Mesenchymal stem cell (in vitro differentiated cells and primary cell): ENCODE measurements around the gene COX8A.

Experiments used
- DNase-seq: peaks from one replicate; pipeline ENCODE4 v3.0.0-alpha.2; 2013
- H2AFZ ChIP-seq: one replicate; pipeline ENCODE4 v1.6.1; 2013; ENCODE audit warnings: low read depth, mild to moderate bottlenecking, control low read depth, inconsistent platforms, low read length, moderate library complexity
- H2AK5ac ChIP-seq: 2 replicates; pipeline ENCODE4 v1.6.1; 2013; ENCODE audit warnings: low read length, moderate library complexity, mild to moderate bottlenecking, inconsistent platforms; ENCODE audit not compliant: severe bottlenecking
- H2BK120ac ChIP-seq: one replicate; pipeline ENCODE4 v1.6.1; 2013; ENCODE audit warnings: low read depth, mild to moderate bottlenecking, inconsistent platforms, low read length, moderate library complexity
- H2BK12ac ChIP-seq, 2 experiments: one replicate each; pipeline ENCODE4 v1.6.1; 2013; ENCODE audit warnings: inconsistent platforms in 2 of 2, low read length in 2 of 2, mild to moderate bottlenecking in 2 of 2, moderate library complexity in 2 of 2, control low read depth in 1 of 2
- H2BK15ac ChIP-seq: one replicate; pipeline ENCODE4 v1.6.1; 2013; ENCODE audit warnings: mild to moderate bottlenecking, low read depth, inconsistent platforms; ENCODE audit not compliant: poor library complexity, severe bottlenecking
- H2BK5ac ChIP-seq: 2 replicates; pipeline ENCODE4 v1.6.1; 2013; ENCODE audit warnings: low read depth, mild to moderate bottlenecking, low read length, control low read depth, inconsistent platforms; ENCODE audit not compliant: poor library complexity, severe bottlenecking
- H3K14ac ChIP-seq, 2 experiments: one replicate each; pipeline ENCODE4 v1.6.1; 2013; ENCODE audit warnings: inconsistent platforms in 2 of 2, low read length in 2 of 2, control low read depth in 1 of 2, mild to moderate bottlenecking in 1 of 2, moderate library complexity in 1 of 2
- H3K18ac ChIP-seq, 2 experiments: one replicate each; pipeline ENCODE4 v1.6.1; 2013; ENCODE audit warnings: inconsistent platforms in 2 of 2, low read length in 2 of 2, control low read depth in 1 of 2, low read depth in 1 of 2, mild to moderate bottlenecking in 1 of 2
- H3K23ac ChIP-seq, 2 experiments: one replicate each; pipeline ENCODE4 v1.6.1; 2013; ENCODE audit warnings: inconsistent platforms in 2 of 2, low read length in 2 of 2, mild to moderate bottlenecking in 2 of 2, moderate library complexity in 2 of 2, control low read depth in 1 of 2
- H3K27ac ChIP-seq: 2 replicates; pipeline ENCODE4 v1.5.1; 2013; ENCODE audit warnings: mild to moderate bottlenecking, moderate library complexity, low read length, control low read depth, inconsistent platforms; ENCODE audit not compliant: poor library complexity, severe bottlenecking
- H3K27me3 ChIP-seq, 2 experiments: 2 replicates each; pipeline versions ENCODE4 v1.6.1 to v1.7.0; 2013; ENCODE audit warnings: low read length in 2 of 2, mild to moderate bottlenecking in 2 of 2, moderate library complexity in 2 of 2, control low read depth in 1 of 2, inconsistent platforms in 1 of 2; ENCODE audit not compliant: control insufficient read depth in 1 of 2, insufficient read depth in 1 of 2
- H3K36me3 ChIP-seq, 2 experiments: 2 replicates each; pipeline versions ENCODE4 v1.6.1 to v1.7.0; 2013; ENCODE audit warnings: low read length in 2 of 2, control low read depth in 1 of 2, inconsistent platforms in 1 of 2, low read depth in 1 of 2, mild to moderate bottlenecking in 1 of 2; ENCODE audit not compliant: insufficient read depth in 2 of 2, control insufficient read depth in 1 of 2
- H3K4ac ChIP-seq, 2 experiments: one replicate each; pipeline ENCODE4 v1.6.1; 2013; ENCODE audit warnings: inconsistent platforms in 2 of 2, low read length in 2 of 2, mild to moderate bottlenecking in 2 of 2, moderate library complexity in 2 of 2, control low read depth in 1 of 2, low read depth in 1 of 2
- H3K4me1 ChIP-seq: 2 replicates; pipeline ENCODE4 v1.6.1; 2013; ENCODE audit warnings: low read depth, low read length, control low read depth; ENCODE audit not compliant: control insufficient read depth, insufficient read depth
- H3K4me2 ChIP-seq: 2 replicates; pipeline ENCODE4 v1.6.1; 2013; ENCODE audit warnings: low read length, mild to moderate bottlenecking, inconsistent platforms; ENCODE audit not compliant: poor library complexity, severe bottlenecking
- H3K4me3 ChIP-seq, 2 experiments: 2 replicates each; pipeline versions ENCODE4 v1.5.1 to v1.7.0; 2013; ENCODE audit warnings: low read length in 2 of 2, mild to moderate bottlenecking in 2 of 2, control low read depth in 1 of 2, low read depth in 1 of 2; ENCODE audit not compliant: insufficient read depth in 1 of 2
- H3K79me1 ChIP-seq: replicated peaks from 2 replicates; pipeline ENCODE4 v1.6.1; 2013; ENCODE audit warnings: mild to moderate bottlenecking, control low read depth, low read length, inconsistent platforms; ENCODE audit not compliant: poor library complexity, severe bottlenecking
- H3K9ac ChIP-seq: 2 replicates; pipeline ENCODE4 v1.7.0; 2013; ENCODE audit warnings: mild to moderate bottlenecking, low read length, moderate library complexity
- H3K9me3 ChIP-seq: 2 replicates; pipeline ENCODE4 v1.7.0; 2013; ENCODE audit warnings: mild to moderate bottlenecking, low read length; ENCODE audit not compliant: control insufficient read depth
- H4K8ac ChIP-seq: one replicate; pipeline ENCODE4 v1.6.1; 2013; ENCODE audit warnings: inconsistent platforms, mild to moderate bottlenecking, low read length, moderate library complexity
- H4K91ac ChIP-seq: one replicate; pipeline ENCODE4 v1.6.1; 2013; ENCODE audit warnings: mild to moderate bottlenecking, low read length, inconsistent platforms
- WGBS: methylation state at CpG from one replicate; pipeline ENCODE4 v1.1.7; 2013; ENCODE audit warnings: mixed read lengths; 5-methylcytosine and 5-hydroxymethylcytosine counted together

The COX8A gene

GRCh38 chr11:63979426-63979825 lies 5.0 kb downstream of the COX8A start:
- Histone ChIP-seq H2AK5ac (no peak overlapping the region), H3K14ac (no peak overlapping the region), H3K79me1 (peaks cover 17% of the 10 kb centered on the region), H3K9me3 (no peaks in the 10 kb centered on the region), H3K4me1 (peaks cover 34% of the 10 kb centered on the region), H3K27me3 (no peaks in the 10 kb centered on the region), H2BK5ac (no peak overlapping the region), H2AFZ (no peak overlapping the region), H2BK12ac (no peak overlapping the region), H2BK120ac (no peak overlapping the region), H3K36me3 (peaks cover 13 to 23% of the 10 kb centered on the region in 2 experiments), H3K4me2 (no peak overlapping the region), H4K91ac (no peak overlapping the region), H3K18ac (no peak overlapping the region), H2BK15ac (no peak overlapping the region), H3K27ac (no peak overlapping the region), H3K9ac (no peak overlapping the region), H3K23ac (no peak overlapping the region), H3K4me3 (no peak overlapping the region), H3K4ac (no peak overlapping the region), H4K8ac (no peak overlapping the region)
- WGBS: 89% methylated on average over 5 of the region's 5 CpGs
- DNase-seq: no peak

GRCh38 chr11:63985812-63986155 lies 11.4 kb downstream of the COX8A start:
- H3K4me2 ChIP-seq: peak overlapping the region; percentile 82
- H2AFZ ChIP-seq: peak overlapping the region; percentile 79
- H2BK15ac ChIP-seq: no peak overlapping the region
- peaks cover 33% of the 10 kb centered on the region for H3K4me1 ChIP-seq
- peak overlapping the region; percentile 73 for H3K27ac ChIP-seq
- 28% methylated on average over 15 of the region's 18 CpGs for WGBS
- peak overlapping the region in 1 of 2 experiments; percentile 64 for H3K18ac ChIP-seq
- H3K4me3 ChIP-seq: peak overlapping the region; percentile 95 to 97
- no peaks in the 10 kb centered on the region for H3K27me3 ChIP-seq
- H4K8ac ChIP-seq: peak overlapping the region; percentile 89
- no peaks in the 10 kb centered on the region for H3K9me3 ChIP-seq
- H2BK5ac ChIP-seq: peak overlapping the region; percentile 51
- peaks cover 23 to 30% of the 10 kb centered on the region in 2 experiments for H3K36me3 ChIP-seq
- H2AK5ac ChIP-seq: peak overlapping the region; percentile 35
- H2BK120ac ChIP-seq: no peak overlapping the region
- no peak overlapping the region for H4K91ac ChIP-seq
- H3K14ac ChIP-seq: no peak overlapping the region
- peaks cover 40% of the 10 kb centered on the region for H3K79me1 ChIP-seq
- DNase-seq: no peak
- no peak overlapping the region for H2BK12ac ChIP-seq
- H3K9ac ChIP-seq: peak overlapping the region; percentile 96
- peak overlapping the region; percentile 70 to 84 for H3K4ac ChIP-seq
- no peak overlapping the region for H3K23ac ChIP-seq

- H3K14ac ChIP-seq: peak within 1 kb of the TSS in 1 of 2 experiments; percentile 89
- H3K9me3 ChIP-seq: no peaks in the 10 kb centered on the region
- H3K23ac ChIP-seq: peak within 1 kb of the TSS in 1 of 2 experiments; percentile 77
- no peaks in the 10 kb centered on the region for H3K27me3 ChIP-seq
- H2AFZ ChIP-seq: peak within 1 kb of the TSS; percentile 79
- WGBS: 0% methylated on average over 51 of the region's 63 CpGs
- H2BK12ac ChIP-seq: no peak within 1 kb of the TSS
- peak within 1 kb of the TSS; percentile 35 for H2AK5ac ChIP-seq
- peak within 1 kb of the TSS; percentile 93 for H2BK120ac ChIP-seq
- peak within 1 kb of the TSS; percentile 73 for H3K27ac ChIP-seq
- peak within 1 kb of the TSS; percentile 96 for H3K4ac ChIP-seq
- H2BK5ac ChIP-seq: peak within 1 kb of the TSS; percentile 67
- peak; percentile 94 for DNase-seq
- peak within 1 kb of the TSS; percentile 95 to 97 for H3K4me3 ChIP-seq
- H3K18ac ChIP-seq: peak within 1 kb of the TSS; percentile 94 to 98
- H2BK15ac ChIP-seq: peak within 1 kb of the TSS; percentile 33
- H4K91ac ChIP-seq: peak within 1 kb of the TSS; percentile 99
- peaks cover 31% of the 10 kb centered on the region for H3K4me1 ChIP-seq
- H3K4me2 ChIP-seq: peak within 1 kb of the TSS; percentile 82
- H3K79me1 ChIP-seq: peaks cover 39% of the 10 kb centered on the region
- H3K9ac ChIP-seq: peak within 1 kb of the TSS; percentile 96
- peaks cover 29 to 31% of the 10 kb centered on the region in 2 experiments for H3K36me3 ChIP-seq
- peak within 1 kb of the TSS; percentile 95 for H4K8ac ChIP-seq
Observed at GRCh38 chr11:63986156-63986931, 11.9 kb downstream of the COX8A start, which contains the start of gene OTUB1. Gene OTUB1 (plus strand): TSS chr11:63986438. CDS start chr11:63986457, 19 bp downstream.

- H3K36me3 ChIP-seq: peaks cover 34 to 37% of the 10 kb centered on the region in 2 experiments
- H3K27me3 ChIP-seq: no peaks in the 10 kb centered on the region
- 42% methylated on average over 25 of the region's 25 CpGs for WGBS
- H3K4me3 ChIP-seq: peak overlapping the region; percentile 95 to 97
- H3K79me1 ChIP-seq: peaks cover 43% of the 10 kb centered on the region
- H3K23ac ChIP-seq: no peak overlapping the region
- peak overlapping the region; percentile 60 for H3K4me2 ChIP-seq
- no peak overlapping the region for H2BK5ac ChIP-seq
- H2AK5ac ChIP-seq: no peak overlapping the region
- H3K27ac ChIP-seq: no peak overlapping the region
- peaks cover 31% of the 10 kb centered on the region for H3K4me1 ChIP-seq
- H4K8ac ChIP-seq: peak overlapping the region; percentile 95
- no peak overlapping the region for H2BK12ac ChIP-seq
- peak overlapping the region; percentile 96 for H3K4ac ChIP-seq
- no peaks in the 10 kb centered on the region for H3K9me3 ChIP-seq
- peak overlapping the region; percentile 96 for H3K9ac ChIP-seq
- H3K14ac ChIP-seq: peak overlapping the region in 1 of 2 experiments; percentile 19
- H2AFZ ChIP-seq: no peak overlapping the region
- peak overlapping the region; percentile 99 for H4K91ac ChIP-seq
- H2BK15ac ChIP-seq: no peak overlapping the region
- H3K18ac ChIP-seq: peak overlapping the region; percentile 1 to 15
- DNase-seq: no peak
- no peak overlapping the region for H2BK120ac ChIP-seq
Observed at GRCh38 chr11:63986932-63987513, 12.6 kb downstream of the COX8A start.
